ENCODE results near the gene KDM2B. TPM values are rescaled to one million over a fixed set of nuclear protein-coding genes. Genes with fewer than 3 reads are reported as not detected.
"Not testable (repeated sequence)": the region's sequence is repeated elsewhere in the genome, so short reads cannot be mapped to it uniquely, and the experiment has no call there.

The KDM2B gene
- polyA plus RNA-seq, 2 donors: 15.7 to 23.5 TPM

- Histone ChIP-seq H3K27me3 (ENCODE audit: control insufficient read depth in 1 of 2, insufficient read depth in 2 of 2, low read length in 2 of 2) (no peaks in the 10 kb centered on the region), H3K27ac (ENCODE audit: low read depth in 2 of 2, low read length in 1 of 2) (no peak overlapping the region), H3K4me3 (ENCODE audit: low read depth in 1 of 2, low read length in 2 of 2) (no peak overlapping the region), H3K4me1 (ENCODE audit: control insufficient read depth in 2 of 2, insufficient read depth in 2 of 2, low read length in 1 of 2) (no peaks in the 10 kb centered on the region), H3K9me3 (ENCODE audit: control insufficient read depth in 2 of 2, insufficient read depth in 1 of 2, low read depth in 1 of 2, low read length in 1 of 2) (no peaks in the 10 kb centered on the region), H3K36me3 (ENCODE audit: control insufficient read depth in 2 of 2, insufficient read depth in 2 of 2, low read length in 1 of 2) (peaks cover 0 to 2% of the 10 kb centered on the region in 2 donors)
- WGBS, 2 donors: 92 to 95% methylated on average over 9 of the region's 9 CpGs
Measured at GRCh38 chr12:121501946-121502345, 78.9 kb downstream of the KDM2B start.

GRCh38 chr12:121499929-121500793, 80.7 kb downstream of the KDM2B start:
- no peaks in the 10 kb centered on the region for H3K9me3 ChIP-seq (ENCODE audit: control insufficient read depth in 2 of 2, insufficient read depth in 1 of 2, low read depth in 1 of 2, low read length in 1 of 2)
- H3K4me3 ChIP-seq (ENCODE audit: low read depth in 1 of 2, low read length in 2 of 2): no peak overlapping the region
- H3K27me3 ChIP-seq (ENCODE audit: control insufficient read depth in 1 of 2, insufficient read depth in 2 of 2, low read length in 2 of 2): no peaks in the 10 kb centered on the region
- H3K27ac ChIP-seq (ENCODE audit: low read depth in 2 of 2, low read length in 1 of 2): peak overlapping the region in 1 of 2 donors; percentile 33
- 45 to 48% methylated on average over 21 of the region's 21 CpGs for WGBS, 2 donors
- peaks cover 0 to 2% of the 10 kb centered on the region in 2 donors for H3K36me3 ChIP-seq (ENCODE audit: control insufficient read depth in 2 of 2, insufficient read depth in 2 of 2, low read length in 1 of 2)
- no peaks in the 10 kb centered on the region for H3K4me1 ChIP-seq (ENCODE audit: control insufficient read depth in 2 of 2, insufficient read depth in 2 of 2, low read length in 1 of 2)

- H3K27me3 ChIP-seq (ENCODE audit: control insufficient read depth in 1 of 2, insufficient read depth in 2 of 2, low read length in 2 of 2): no peaks in the 10 kb centered on the region
- no peaks in the 10 kb centered on the region for H3K4me1 ChIP-seq (ENCODE audit: control insufficient read depth in 2 of 2, insufficient read depth in 2 of 2, low read length in 1 of 2)
- no peak overlapping the region for H3K27ac ChIP-seq (ENCODE audit: low read depth in 2 of 2, low read length in 1 of 2)
- no peak overlapping the region for H3K4me3 ChIP-seq (ENCODE audit: low read depth in 1 of 2, low read length in 2 of 2)
- no peaks in the 10 kb centered on the region for H3K9me3 ChIP-seq (ENCODE audit: control insufficient read depth in 2 of 2, insufficient read depth in 1 of 2, low read depth in 1 of 2, low read length in 1 of 2)
- peaks cover 0 to 1% of the 10 kb centered on the region in 2 donors for H3K36me3 ChIP-seq (ENCODE audit: control insufficient read depth in 2 of 2, insufficient read depth in 2 of 2, low read length in 1 of 2)
- 85 to 92% methylated on average over 8 of the region's 8 CpGs for WGBS, 2 donors
Measured at GRCh38 chr12:121495746-121496145, 85.1 kb downstream of the KDM2B start.

GRCh38 chr12:121494093-121494787, 86.6 kb downstream of the KDM2B start:
- H3K27ac ChIP-seq (ENCODE audit: low read depth in 2 of 2, low read length in 1 of 2): no peak overlapping the region
- no peaks in the 10 kb centered on the region for H3K4me1 ChIP-seq (ENCODE audit: control insufficient read depth in 2 of 2, insufficient read depth in 2 of 2, low read length in 1 of 2)
- H3K4me3 ChIP-seq (ENCODE audit: low read depth in 1 of 2, low read length in 2 of 2): no peak overlapping the region
- WGBS, 2 donors: 77 to 80% methylated on average over 19 of the region's 19 CpGs
- no peaks in the 10 kb centered on the region for H3K27me3 ChIP-seq (ENCODE audit: control insufficient read depth in 1 of 2, insufficient read depth in 2 of 2, low read length in 2 of 2)
- peaks cover 0 to 5% of the 10 kb centered on the region in 2 donors for H3K36me3 ChIP-seq (ENCODE audit: control insufficient read depth in 2 of 2, insufficient read depth in 2 of 2, low read length in 1 of 2)
- no peaks in the 10 kb centered on the region for H3K9me3 ChIP-seq (ENCODE audit: control insufficient read depth in 2 of 2, insufficient read depth in 1 of 2, low read depth in 1 of 2, low read length in 1 of 2)

GRCh38 chr12:121490401-121491281, 90.2 kb downstream of the KDM2B start:
- no peaks in the 10 kb centered on the region for H3K27me3 ChIP-seq (ENCODE audit: control insufficient read depth in 1 of 2, insufficient read depth in 2 of 2, low read length in 2 of 2)
- WGBS, 2 donors: 57 to 65% methylated on average over 15 of the region's 15 CpGs
- no peaks in the 10 kb centered on the region for H3K9me3 ChIP-seq (ENCODE audit: control insufficient read depth in 2 of 2, insufficient read depth in 1 of 2, low read depth in 1 of 2, low read length in 1 of 2)
- no peaks in the 10 kb centered on the region for H3K4me1 ChIP-seq (ENCODE audit: control insufficient read depth in 2 of 2, insufficient read depth in 2 of 2, low read length in 1 of 2)
- no peak overlapping the region for H3K27ac ChIP-seq (ENCODE audit: low read depth in 2 of 2, low read length in 1 of 2)
- no peak overlapping the region for H3K4me3 ChIP-seq (ENCODE audit: low read depth in 1 of 2, low read length in 2 of 2)
- H3K36me3 ChIP-seq (ENCODE audit: control insufficient read depth in 2 of 2, insufficient read depth in 2 of 2, low read length in 1 of 2): peaks cover 0 to 5% of the 10 kb centered on the region in 2 donors

- Histone ChIP-seq H3K27ac (ENCODE audit: low read depth in 2 of 2, low read length in 1 of 2) (no peak overlapping the region), H3K36me3 (ENCODE audit: control insufficient read depth in 2 of 2, insufficient read depth in 2 of 2, low read length in 1 of 2) (peaks cover 0 to 5% of the 10 kb centered on the region in 2 donors), H3K27me3 (ENCODE audit: control insufficient read depth in 1 of 2, insufficient read depth in 2 of 2, low read length in 2 of 2) (no peaks in the 10 kb centered on the region), H3K4me1 (ENCODE audit: control insufficient read depth in 2 of 2, insufficient read depth in 2 of 2, low read length in 1 of 2) (no peaks in the 10 kb centered on the region), H3K9me3 (ENCODE audit: control insufficient read depth in 2 of 2, insufficient read depth in 1 of 2, low read depth in 1 of 2, low read length in 1 of 2) (no peaks in the 10 kb centered on the region), H3K4me3 (ENCODE audit: low read depth in 1 of 2, low read length in 2 of 2) (no peak overlapping the region)
- WGBS, 2 donors: 89 to 93% methylated on average over 16 of the region's 16 CpGs
Measured at GRCh38 chr12:121489874-121490273, 90.9 kb downstream of the KDM2B start.

GRCh38 chr12:121484967-121485366, 95.9 kb downstream of the KDM2B start:
- H3K27me3 ChIP-seq (ENCODE audit: control insufficient read depth in 1 of 2, insufficient read depth in 2 of 2, low read length in 2 of 2): no peaks in the 10 kb centered on the region
- no peaks in the 10 kb centered on the region for H3K36me3 ChIP-seq (ENCODE audit: control insufficient read depth in 2 of 2, insufficient read depth in 2 of 2, low read length in 1 of 2)
- no peak overlapping the region for H3K27ac ChIP-seq (ENCODE audit: low read depth in 2 of 2, low read length in 1 of 2)
- H3K9me3 ChIP-seq (ENCODE audit: control insufficient read depth in 2 of 2, insufficient read depth in 1 of 2, low read depth in 1 of 2, low read length in 1 of 2): no peaks in the 10 kb centered on the region
- H3K4me1 ChIP-seq (ENCODE audit: control insufficient read depth in 2 of 2, insufficient read depth in 2 of 2, low read length in 1 of 2): no peaks in the 10 kb centered on the region
- no peak overlapping the region for H3K4me3 ChIP-seq (ENCODE audit: low read depth in 1 of 2, low read length in 2 of 2)
- 80 to 92% methylated on average over 6 of the region's 6 CpGs for WGBS, 2 donors

- 93 to 94% methylated on average over 5 of the region's 5 CpGs for WGBS, 2 donors
- not testable (repeated sequence) for H3K4me1 ChIP-seq (ENCODE audit: control insufficient read depth in 2 of 2, insufficient read depth in 2 of 2, low read length in 1 of 2); H3K4me3 ChIP-seq (ENCODE audit: low read depth in 1 of 2, low read length in 2 of 2); H3K9me3 ChIP-seq (ENCODE audit: control insufficient read depth in 2 of 2, insufficient read depth in 1 of 2, low read depth in 1 of 2, low read length in 1 of 2); H3K27ac ChIP-seq (ENCODE audit: low read depth in 2 of 2, low read length in 1 of 2); H3K36me3 ChIP-seq (ENCODE audit: control insufficient read depth in 2 of 2, insufficient read depth in 2 of 2, low read length in 1 of 2); H3K27me3 ChIP-seq (ENCODE audit: control insufficient read depth in 1 of 2, insufficient read depth in 2 of 2, low read length in 2 of 2)
Measured at GRCh38 chr12:121484564-121484963, 96.3 kb downstream of the KDM2B start.

GRCh38 chr12:121483949-121484348, 96.9 kb downstream of the KDM2B start:
- no peaks in the 10 kb centered on the region for H3K4me1 ChIP-seq (ENCODE audit: control insufficient read depth in 2 of 2, insufficient read depth in 2 of 2, low read length in 1 of 2)
- 82 to 83% methylated on average over 4 of the region's 4 CpGs for WGBS, 2 donors

More at GRCh38 chr12:121483949-121484348, 96.9 kb downstream of the KDM2B start:
- Histone ChIP-seq H3K27me3 (ENCODE audit: control insufficient read depth in 1 of 2, insufficient read depth in 2 of 2, low read length in 2 of 2) (no peaks in the 10 kb centered on the region), H3K9me3 (ENCODE audit: control insufficient read depth in 2 of 2, insufficient read depth in 1 of 2, low read depth in 1 of 2, low read length in 1 of 2) (no peaks in the 10 kb centered on the region), H3K27ac (ENCODE audit: low read depth in 2 of 2, low read length in 1 of 2) (no peak overlapping the region), H3K36me3 (ENCODE audit: control insufficient read depth in 2 of 2, insufficient read depth in 2 of 2, low read length in 1 of 2) (no peaks in the 10 kb centered on the region), H3K4me3 (ENCODE audit: low read depth in 1 of 2, low read length in 2 of 2) (no peak overlapping the region)
